Measurements from ENCODE around the gene SLC39A11.

- TF ChIP-seq, protein P1, sequence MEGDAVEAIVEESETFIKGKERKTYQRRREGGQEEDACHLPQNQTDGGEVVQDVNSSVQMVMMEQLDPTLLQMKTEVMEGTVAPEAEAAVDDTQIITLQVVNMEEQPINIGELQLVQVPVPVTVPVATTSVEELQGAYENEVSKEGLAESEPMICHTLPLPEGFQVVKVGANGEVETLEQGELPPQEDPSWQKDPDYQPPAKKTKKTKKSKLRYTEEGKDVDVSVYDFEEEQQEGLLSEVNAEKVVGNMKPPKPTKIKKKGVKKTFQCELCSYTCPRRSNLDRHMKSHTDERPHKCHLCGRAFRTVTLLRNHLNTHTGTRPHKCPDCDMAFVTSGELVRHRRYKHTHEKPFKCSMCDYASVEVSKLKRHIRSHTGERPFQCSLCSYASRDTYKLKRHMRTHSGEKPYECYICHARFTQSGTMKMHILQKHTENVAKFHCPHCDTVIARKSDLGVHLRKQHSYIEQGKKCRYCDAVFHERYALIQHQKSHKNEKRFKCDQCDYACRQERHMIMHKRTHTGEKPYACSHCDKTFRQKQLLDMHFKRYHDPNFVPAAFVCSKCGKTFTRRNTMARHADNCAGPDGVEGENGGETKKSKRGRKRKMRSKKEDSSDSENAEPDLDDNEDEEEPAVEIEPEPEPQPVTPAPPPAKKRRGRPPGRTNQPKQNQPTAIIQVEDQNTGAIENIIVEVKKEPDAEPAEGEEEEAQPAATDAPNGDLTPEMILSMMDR (IDR thresholded peaks at IDR 0.05; ENCODE audit: insufficient read depth, low read length), result no peak
- TF ChIP-seq POLR2AphosphoS5 (IDR thresholded peaks at IDR 0.05; ENCODE audit: low read depth), result no peak
Measured at GRCh38 chr17:72683506-72684404, 408.7 kb downstream of the SLC39A11 start.

Data from HL-60 (cell line).